ENCODE results near the gene NCOA1.

The NCOA1 gene

DNA sequence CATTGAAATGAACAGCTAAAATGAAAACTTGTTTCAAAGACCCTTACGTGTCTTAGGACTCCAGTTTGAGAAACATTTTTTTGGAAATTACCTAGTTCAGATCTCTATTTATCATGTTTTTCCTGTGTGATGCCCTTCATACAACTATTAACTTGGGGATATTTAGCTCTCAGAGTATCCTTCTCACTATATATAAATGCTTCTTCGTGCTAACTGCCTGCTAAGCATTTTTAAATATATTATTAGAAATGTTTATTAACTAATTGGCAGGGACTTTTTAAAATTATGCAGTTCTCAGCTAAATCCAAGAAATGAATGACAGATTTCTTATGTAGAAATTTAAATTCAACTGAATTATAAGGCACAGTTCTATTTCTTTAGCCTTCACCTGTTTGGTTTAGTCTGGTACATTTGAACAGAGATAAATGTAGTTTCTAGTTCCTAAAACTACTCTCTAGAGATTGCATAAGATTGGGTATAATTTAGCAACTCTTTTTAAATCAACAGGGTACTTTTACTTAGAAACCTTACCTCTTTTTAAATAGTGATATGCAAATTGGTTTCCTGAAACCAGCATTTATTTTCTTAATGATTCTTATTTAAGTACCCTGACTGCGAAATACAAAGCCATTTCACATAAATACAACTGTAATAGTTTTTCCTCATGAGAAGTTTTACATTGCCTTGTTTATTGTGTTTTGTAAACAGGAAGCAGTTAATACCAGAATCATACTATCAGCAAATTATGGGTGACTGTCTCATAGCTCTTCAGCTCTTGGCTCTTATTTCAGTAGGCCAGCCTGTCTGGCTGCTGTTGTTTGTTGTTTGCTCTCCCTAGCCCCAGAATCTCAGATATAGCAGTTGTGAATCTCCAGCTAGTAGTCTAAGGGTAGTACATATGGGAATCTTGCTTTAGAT is 161.5 kb downstream of the NCOA1 start:
- no peak overlapping the region for H3K4me3 ChIP-seq (ENCODE audit: low read depth, low read length)
- DNase-seq (ENCODE audit: low read depth) = no peak
- TF ChIP-seq, protein P1, sequence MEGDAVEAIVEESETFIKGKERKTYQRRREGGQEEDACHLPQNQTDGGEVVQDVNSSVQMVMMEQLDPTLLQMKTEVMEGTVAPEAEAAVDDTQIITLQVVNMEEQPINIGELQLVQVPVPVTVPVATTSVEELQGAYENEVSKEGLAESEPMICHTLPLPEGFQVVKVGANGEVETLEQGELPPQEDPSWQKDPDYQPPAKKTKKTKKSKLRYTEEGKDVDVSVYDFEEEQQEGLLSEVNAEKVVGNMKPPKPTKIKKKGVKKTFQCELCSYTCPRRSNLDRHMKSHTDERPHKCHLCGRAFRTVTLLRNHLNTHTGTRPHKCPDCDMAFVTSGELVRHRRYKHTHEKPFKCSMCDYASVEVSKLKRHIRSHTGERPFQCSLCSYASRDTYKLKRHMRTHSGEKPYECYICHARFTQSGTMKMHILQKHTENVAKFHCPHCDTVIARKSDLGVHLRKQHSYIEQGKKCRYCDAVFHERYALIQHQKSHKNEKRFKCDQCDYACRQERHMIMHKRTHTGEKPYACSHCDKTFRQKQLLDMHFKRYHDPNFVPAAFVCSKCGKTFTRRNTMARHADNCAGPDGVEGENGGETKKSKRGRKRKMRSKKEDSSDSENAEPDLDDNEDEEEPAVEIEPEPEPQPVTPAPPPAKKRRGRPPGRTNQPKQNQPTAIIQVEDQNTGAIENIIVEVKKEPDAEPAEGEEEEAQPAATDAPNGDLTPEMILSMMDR (IDR thresholded peaks at IDR 0.05; ENCODE audit: insufficient read depth, low read depth, low read length, missing control alignments) = no peak

DNA sequence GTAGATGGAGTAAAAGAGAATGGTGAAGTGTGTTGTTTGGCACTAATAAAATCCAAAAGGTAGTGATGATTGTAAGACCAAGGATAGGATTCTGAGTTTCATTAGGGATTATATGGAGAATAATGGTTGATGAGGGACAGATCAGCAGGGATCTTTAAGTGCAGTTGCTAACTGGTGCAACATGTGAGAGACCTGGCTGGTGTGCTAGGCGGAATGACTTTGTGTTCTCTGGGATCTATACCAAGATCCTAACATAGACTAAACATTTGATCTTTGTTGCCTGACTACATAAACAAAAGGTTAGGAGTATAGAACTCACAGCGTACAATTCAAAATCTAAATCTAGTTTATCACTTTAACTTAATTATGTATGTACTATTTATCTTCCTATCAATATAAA is 166.8 kb downstream of the NCOA1 start:
- DNase-seq (ENCODE audit: low read depth) = no peak
- TF ChIP-seq, protein P1 (IDR thresholded peaks at IDR 0.05; ENCODE audit: insufficient read depth, low read depth, low read length, missing control alignments) = no peak
- H3K4me3 ChIP-seq (ENCODE audit: low read depth, low read length) = no peak overlapping the region

DNA sequence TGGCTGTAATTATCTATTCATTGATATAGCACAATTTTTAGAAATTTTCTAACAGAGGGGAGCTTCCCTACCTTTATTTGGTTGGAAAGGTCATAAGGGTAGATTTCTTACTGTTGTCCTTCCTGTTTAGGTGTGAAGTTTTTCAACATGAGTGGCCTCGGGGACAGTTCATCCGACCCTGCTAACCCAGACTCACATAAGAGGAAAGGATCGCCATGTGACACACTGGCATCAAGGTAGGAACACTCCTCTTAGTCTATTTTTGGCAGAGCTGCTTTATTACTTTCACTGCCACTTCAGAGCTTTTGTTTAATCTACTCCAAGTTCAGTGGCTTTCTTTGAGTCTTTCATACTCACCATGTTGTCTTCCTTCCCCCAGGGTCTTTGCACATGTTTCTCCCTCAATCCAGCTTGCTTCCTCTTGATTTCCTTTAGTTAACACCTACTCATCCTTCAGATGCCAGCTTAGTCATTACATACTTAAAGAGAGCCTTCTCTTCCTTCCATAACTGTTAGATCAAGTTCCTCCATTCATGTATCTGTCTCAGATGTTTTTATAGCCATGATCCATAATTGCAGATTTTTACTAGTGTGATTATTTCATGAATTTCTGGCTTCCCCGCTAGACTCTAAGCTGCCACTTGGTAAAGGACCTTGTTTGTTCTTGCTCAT is 167.6 kb downstream of the NCOA1 start:
- TF ChIP-seq, protein P1 (IDR thresholded peaks at IDR 0.05; ENCODE audit: insufficient read depth, low read depth, low read length, missing control alignments) = no peak
- no peak for DNase-seq (ENCODE audit: low read depth)
- H3K4me3 ChIP-seq (ENCODE audit: low read depth, low read length) = no peak overlapping the region

DNA sequence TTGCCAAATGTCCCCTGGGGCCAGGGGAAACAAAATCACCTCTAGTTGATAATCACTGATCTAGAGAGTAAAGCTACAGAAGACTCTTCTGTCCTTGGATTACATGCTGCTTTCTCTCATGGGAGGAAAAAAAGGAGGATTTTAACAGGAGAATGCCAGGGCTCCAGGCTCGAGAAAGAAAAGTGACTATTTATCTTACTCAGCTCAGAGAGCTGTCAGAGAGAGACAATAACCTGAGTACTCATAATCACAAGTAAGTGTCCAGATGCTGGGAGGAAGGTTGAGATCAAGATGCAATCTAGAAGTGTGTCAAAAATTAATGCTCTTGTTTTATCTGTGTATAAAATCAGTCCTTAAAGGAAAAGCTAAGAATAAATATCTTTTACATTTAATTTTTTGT is 168.8 kb downstream of the NCOA1 start:
- DNase-seq (ENCODE audit: low read depth) = no peak
- no peak overlapping the region for H3K4me3 ChIP-seq (ENCODE audit: low read depth, low read length)
- TF ChIP-seq, protein P1 (IDR thresholded peaks at IDR 0.05; ENCODE audit: insufficient read depth, low read depth, low read length, missing control alignments) = no peak

DNA sequence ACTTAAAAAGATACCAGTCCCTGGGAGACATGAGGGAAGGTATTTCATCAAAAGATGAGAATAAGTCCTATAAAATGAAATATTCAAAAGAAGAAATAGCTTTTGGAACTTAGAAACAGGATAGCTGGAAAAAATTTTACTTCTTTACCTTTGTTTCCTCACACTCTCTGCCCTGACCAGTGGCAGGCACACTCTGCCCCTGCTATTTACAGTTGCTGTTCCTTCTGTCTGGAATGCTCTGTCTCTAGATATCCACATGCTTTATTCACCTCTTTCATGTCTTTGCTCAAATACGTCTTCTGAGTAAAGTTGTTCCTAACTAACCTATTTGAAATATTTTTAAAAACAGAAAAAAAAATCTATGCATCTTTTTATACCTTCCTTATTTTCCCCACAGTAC is 176.5 kb downstream of the NCOA1 start:
- TF ChIP-seq, protein P1 (IDR thresholded peaks at IDR 0.05; ENCODE audit: insufficient read depth, low read depth, low read length, missing control alignments) = no peak
- H3K4me3 ChIP-seq (ENCODE audit: low read depth, low read length) = no peak overlapping the region
- DNase-seq (ENCODE audit: low read depth) = no peak

DNA sequence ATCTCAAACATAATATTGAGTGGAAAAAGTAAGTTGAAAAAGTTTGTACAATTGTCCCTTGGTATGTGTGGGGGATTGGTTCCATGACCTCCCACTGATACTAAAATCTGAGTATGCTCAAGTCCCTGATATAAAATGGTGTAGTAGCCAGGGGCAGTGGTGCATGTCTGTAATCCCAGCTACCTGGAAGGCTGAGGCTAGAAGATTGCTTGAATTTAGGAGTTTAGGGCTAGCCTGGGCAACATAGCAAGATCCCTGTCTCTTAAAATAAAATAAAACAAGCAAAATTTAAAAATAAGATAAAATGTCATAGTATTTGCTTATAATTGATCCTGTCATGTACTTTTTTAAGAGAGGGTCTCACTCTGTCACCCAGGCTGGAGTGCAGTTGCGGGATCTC is 180.2 kb downstream of the NCOA1 start:
- DNase-seq (ENCODE audit: low read depth) = no peak
- H3K4me3 ChIP-seq (ENCODE audit: low read depth, low read length) = no peak overlapping the region
- TF ChIP-seq, protein P1 (IDR thresholded peaks at IDR 0.05; ENCODE audit: insufficient read depth, low read depth, low read length, missing control alignments) = no peak

Data from GM12865 (cell line).